ENCODE measurements around the gene CD69. TPM values are rescaled to one million over a fixed set of nuclear protein-coding genes. Genes with fewer than 3 reads are reported as not detected.
"Not testable (repeated sequence)": the region's sequence is repeated elsewhere in the genome, so short reads cannot be mapped to it uniquely, and the experiment has no call there.

Gene CD69
- total RNA-seq, 1 donor from 2014 or later = 0.18 TPM

- H3K4me1 Mint-ChIP-seq (ENCODE audit: low read depth, unreplicated experiment); H3K9me3 ChIP-seq (ENCODE audit: insufficient read depth, low read depth, low read length); H3K4me1 ChIP-seq (ENCODE audit: insufficient read depth, low read length); H3K27me3 Mint-ChIP-seq (ENCODE audit: low read depth, unreplicated experiment); FAIRE-seq; H2AFZ ChIP-seq (ENCODE audit: low read depth, low read length); H3K27ac Mint-ChIP-seq (ENCODE audit: unreplicated experiment); H3K27ac ChIP-seq (ENCODE audit: low read depth, low read length); DNase-seq (ENCODE audit: low read depth); H3K4me3 Mint-ChIP-seq (ENCODE audit: unreplicated experiment); H3K4me3 ChIP-seq (ENCODE audit: insufficient read depth, low read depth, low read length); H3K9ac ChIP-seq (ENCODE audit: low read length); H3K36me3 Mint-ChIP-seq (ENCODE audit: low read depth, unreplicated experiment); H3K79me2 ChIP-seq (ENCODE audit: insufficient read depth, low read length); H4K20me1 ChIP-seq (ENCODE audit: insufficient read depth, low read length); H3K36me3 ChIP-seq (ENCODE audit: insufficient read depth, low read length); H3K27me3 ChIP-seq (ENCODE audit: insufficient read depth, low read length); H3K9me3 Mint-ChIP-seq (ENCODE audit: unreplicated experiment): not testable (repeated sequence)
- peak overlapping the region; percentile 46 for H3K4me2 ChIP-seq (ENCODE audit: low read length)
Measured at GRCh38 chr12:9739404-9740105, 21.1 kb downstream of the CD69 start.

GRCh38 chr12:9738905-9739304 is 21.8 kb downstream of the CD69 start:
- not testable (repeated sequence) for H3K4me1 Mint-ChIP-seq (ENCODE audit: low read depth, unreplicated experiment); H3K27ac Mint-ChIP-seq (ENCODE audit: unreplicated experiment); H3K79me2 ChIP-seq (ENCODE audit: insufficient read depth, low read length); DNase-seq (ENCODE audit: low read depth); H3K4me3 ChIP-seq (ENCODE audit: insufficient read depth, low read depth, low read length); H3K9ac ChIP-seq (ENCODE audit: low read length); FAIRE-seq; H4K20me1 ChIP-seq (ENCODE audit: insufficient read depth, low read length); H3K9me3 ChIP-seq (ENCODE audit: insufficient read depth, low read depth, low read length); H3K36me3 ChIP-seq (ENCODE audit: insufficient read depth, low read length); H3K4me1 ChIP-seq (ENCODE audit: insufficient read depth, low read length); H3K4me2 ChIP-seq (ENCODE audit: low read length); H3K27me3 ChIP-seq (ENCODE audit: insufficient read depth, low read length); H2AFZ ChIP-seq (ENCODE audit: low read depth, low read length); H3K36me3 Mint-ChIP-seq (ENCODE audit: low read depth, unreplicated experiment); H3K9me3 Mint-ChIP-seq (ENCODE audit: unreplicated experiment); H3K27me3 Mint-ChIP-seq (ENCODE audit: low read depth, unreplicated experiment); H3K4me3 Mint-ChIP-seq (ENCODE audit: unreplicated experiment); H3K27ac ChIP-seq (ENCODE audit: low read depth, low read length)

- no peak overlapping the region for H3K9ac ChIP-seq (ENCODE audit: low read length)
- no peaks in the 10 kb centered on the region for H4K20me1 ChIP-seq (ENCODE audit: insufficient read depth, low read length)
- H2AFZ ChIP-seq (ENCODE audit: low read depth, low read length) = no peak overlapping the region
- no peak overlapping the region for H3K4me3 ChIP-seq (ENCODE audit: insufficient read depth, low read depth, low read length)
- FAIRE-seq (no peak), DNase-seq (ENCODE audit: low read depth) (no peak)
- H3K27ac Mint-ChIP-seq (ENCODE audit: unreplicated experiment) = no peak overlapping the region
- no peaks in the 10 kb centered on the region for H3K9me3 Mint-ChIP-seq (ENCODE audit: unreplicated experiment)
- H3K36me3 Mint-ChIP-seq (ENCODE audit: low read depth, unreplicated experiment) = no peaks in the 10 kb centered on the region
- TF ChIP-seq EZH2 (IDR thresholded peaks at IDR 0.05; ENCODE audit: insufficient read depth, low read length) (no peak), CTCF (IDR thresholded peaks at IDR 0.05; ENCODE audit: insufficient read depth, low read depth, low read length) (no peak)
- H3K4me2 ChIP-seq (ENCODE audit: low read length) = no peak overlapping the region
- H3K4me1 Mint-ChIP-seq (ENCODE audit: low read depth, unreplicated experiment) = no peaks in the 10 kb centered on the region
- no peaks in the 10 kb centered on the region for H3K79me2 ChIP-seq (ENCODE audit: insufficient read depth, low read length)
- H3K4me3 Mint-ChIP-seq (ENCODE audit: unreplicated experiment) = no peak overlapping the region
- peaks cover under 1% of the 10 kb centered on the region for H3K27me3 ChIP-seq (ENCODE audit: insufficient read depth, low read length)
- no peak overlapping the region for H3K27ac ChIP-seq (ENCODE audit: low read depth, low read length)
- no peaks in the 10 kb centered on the region for H3K4me1 ChIP-seq (ENCODE audit: insufficient read depth, low read length)
- H3K36me3 ChIP-seq (ENCODE audit: insufficient read depth, low read length) = no peaks in the 10 kb centered on the region
- H3K9me3 ChIP-seq (ENCODE audit: insufficient read depth, low read depth, low read length) = no peaks in the 10 kb centered on the region
- no peaks in the 10 kb centered on the region for H3K27me3 Mint-ChIP-seq (ENCODE audit: low read depth, unreplicated experiment)
Measured at GRCh38 chr12:9736936-9737705, 23.6 kb downstream of the CD69 start.

Data from astrocyte (in vitro differentiated cells and primary cell).